Measurements from ENCODE around the gene LRP1B. TPM values are rescaled to one million over a fixed set of nuclear protein-coding genes. Genes with fewer than 3 reads are reported as not detected.

The LRP1B gene
- polyA plus RNA-seq, 5 donors: 0.54 to 1.8 (median 0.81) TPM

- DNase-seq: no peak
These were observed 1874.7 kb downstream of the LRP1B start for GRCh38 chr2:140256080-140256479.

- DNase-seq: no peak
These were observed 1881.0 kb downstream of the LRP1B start for GRCh38 chr2:140249821-140250220.

DNA sequence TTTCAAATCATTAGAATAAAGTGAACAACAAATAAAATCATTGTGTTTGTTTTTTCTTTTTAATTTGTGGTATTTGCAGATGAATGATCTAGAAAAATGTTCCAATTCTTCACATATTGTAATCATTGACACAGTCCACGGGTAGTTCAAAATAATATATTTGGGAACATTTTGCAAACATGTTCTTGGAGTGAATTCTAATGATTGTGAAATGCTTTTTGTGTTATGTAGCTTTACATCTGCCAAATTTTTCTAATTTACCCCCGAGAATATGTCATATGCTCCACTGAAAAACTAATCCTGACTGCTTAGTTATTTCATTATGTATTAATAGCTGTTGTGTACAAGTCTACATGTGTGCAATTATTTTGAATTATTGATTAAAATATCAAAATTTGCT is 1882.2 kb downstream of the LRP1B start:
- peak in 1 of 2 donors; percentile 11 for DNase-seq

DNA sequence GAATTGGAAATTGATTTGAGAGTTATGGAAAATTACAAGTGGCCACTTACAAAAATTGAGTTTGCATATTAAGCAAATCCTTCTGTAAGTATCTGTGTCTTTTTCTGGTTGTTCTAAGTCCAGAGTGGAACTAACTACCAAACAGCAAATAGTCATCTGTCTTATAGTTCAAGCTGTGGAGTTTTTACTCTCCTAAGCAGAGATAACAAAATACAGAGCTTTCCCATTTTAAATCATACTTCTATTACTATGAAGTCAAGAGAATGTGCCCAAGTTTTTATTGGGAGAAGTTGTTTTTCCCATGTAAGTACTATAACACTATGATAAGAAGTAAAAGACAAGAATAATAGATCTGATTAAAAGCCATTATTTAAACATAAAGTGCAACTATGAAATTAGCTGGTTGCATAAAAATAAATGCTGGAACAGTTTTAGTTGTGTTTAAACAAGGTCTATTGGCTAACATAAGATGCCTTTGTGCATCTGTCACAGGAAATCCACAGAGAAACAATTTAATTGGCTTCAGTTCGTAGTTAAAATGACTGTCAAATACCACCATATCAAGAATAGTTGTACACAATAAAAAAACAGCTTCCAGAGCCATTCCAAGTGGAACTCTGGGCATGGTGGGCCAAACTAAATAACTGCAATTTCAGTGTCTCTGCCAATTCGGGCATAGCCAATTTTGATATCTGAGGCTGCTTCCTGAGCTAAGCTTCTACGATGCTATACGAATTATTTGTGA is 1883.2 kb downstream of the LRP1B start:
- DNase-seq: peak in 1 of 2 donors; percentile 12

DNA sequence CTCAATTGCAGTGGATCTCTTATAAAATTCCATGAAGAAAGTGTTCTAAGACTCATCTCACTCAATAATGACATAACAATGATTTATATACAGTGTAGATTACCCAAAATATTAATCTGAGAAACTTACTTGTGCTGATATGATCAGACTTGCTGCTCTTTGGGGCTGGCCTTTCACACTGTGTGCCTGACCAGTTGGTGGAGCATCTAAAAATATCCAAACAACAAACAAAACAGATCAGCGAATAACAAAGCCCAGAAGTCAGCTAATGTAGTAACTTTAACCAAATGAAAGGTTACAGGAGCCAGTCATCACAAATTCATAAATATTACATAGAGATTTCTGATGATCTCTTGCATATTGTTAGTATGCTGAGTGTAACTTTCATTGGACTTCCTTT is 1883.9 kb downstream of the LRP1B start:
- no peak for DNase-seq

- DNase-seq: no peak
These were observed 1884.8 kb downstream of the LRP1B start for GRCh38 chr2:140246058-140246457.

DNA sequence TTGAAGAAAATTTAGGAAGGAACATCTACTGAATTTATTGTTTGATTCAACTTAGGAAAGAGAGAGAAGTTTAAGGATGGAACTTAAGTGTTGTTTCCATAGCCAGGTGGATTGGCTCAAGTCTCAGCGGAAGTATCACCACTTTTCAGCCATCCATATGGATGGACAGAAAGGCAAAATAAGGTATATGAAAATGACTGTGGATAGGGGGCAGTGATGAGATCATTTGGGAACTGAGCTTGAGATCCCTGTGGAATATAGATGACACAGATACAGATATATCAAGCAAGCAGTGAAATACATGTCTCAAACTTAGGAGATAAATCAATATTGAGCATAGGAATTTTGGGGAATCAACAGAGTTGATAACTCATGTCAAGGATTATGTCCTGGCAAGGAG is 1887.9 kb downstream of the LRP1B start:
- DNase-seq: no peak

DNA sequence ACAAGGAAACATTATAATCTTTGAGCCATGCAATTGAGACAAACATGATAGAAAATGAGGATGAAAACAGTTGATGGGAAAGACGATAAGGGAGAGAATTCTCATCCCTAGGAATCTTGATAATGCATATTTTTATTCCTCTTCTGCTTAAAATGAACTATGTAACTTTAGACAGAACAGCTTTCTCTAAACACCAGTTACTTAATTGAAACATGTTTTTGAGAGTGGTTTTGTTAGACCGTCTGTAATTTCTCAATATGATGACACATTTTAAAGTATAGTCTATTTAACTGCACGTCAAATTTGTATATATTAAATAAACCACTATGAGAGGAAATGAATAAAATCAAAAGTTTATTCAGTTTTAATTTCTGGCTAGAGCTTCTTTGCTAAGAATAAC is 1896.7 kb downstream of the LRP1B start:
- DNase-seq: peak; percentile 49

DNA sequence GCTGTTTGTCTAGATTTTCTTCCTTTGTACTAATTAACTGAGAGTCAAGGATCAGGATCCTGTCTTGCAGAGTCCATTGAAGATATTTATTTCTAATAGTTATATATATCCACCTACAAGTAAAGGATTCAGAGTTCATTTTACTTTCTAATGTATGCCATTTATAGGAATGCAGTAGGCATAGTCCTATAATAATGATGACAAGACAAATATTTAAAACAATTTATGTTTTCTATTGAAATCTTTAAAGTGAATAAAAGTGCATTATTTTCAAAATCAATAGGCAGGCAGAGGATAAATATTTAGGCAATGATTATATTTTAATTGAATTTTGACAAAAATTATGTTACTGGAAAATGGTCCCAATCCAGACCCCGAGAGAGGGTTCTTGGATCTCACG is 1919.9 kb downstream of the LRP1B start:
- no peak for DNase-seq

- no peak for DNase-seq
These were observed 1925.7 kb downstream of the LRP1B start for GRCh38 chr2:140205093-140205492.

GRCh38 chr2:140203347-140203746 is 1927.5 kb downstream of the LRP1B start:
- DNase-seq: no peak

DNA sequence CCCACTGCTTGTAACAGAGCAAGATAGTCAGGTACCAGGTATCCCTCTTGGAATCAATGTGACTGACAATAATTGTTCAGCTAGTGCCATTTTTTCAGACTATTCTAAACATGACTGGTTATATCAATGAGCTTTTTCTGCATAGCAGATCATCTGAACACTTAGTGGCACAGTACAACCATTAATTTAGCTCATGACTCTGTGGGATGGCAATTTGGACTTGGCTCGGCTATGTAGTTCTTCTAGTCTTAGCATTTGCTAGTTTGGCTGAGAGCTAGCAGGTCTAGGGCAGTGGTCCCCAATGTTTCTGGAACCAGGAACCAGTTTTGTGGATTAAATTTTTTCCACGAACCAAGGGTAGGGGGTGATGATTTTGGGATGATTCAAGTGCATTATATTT is 1929.2 kb downstream of the LRP1B start:
- no peak for DNase-seq

- DNase-seq: no peak
These were observed 1930.1 kb downstream of the LRP1B start for GRCh38 chr2:140200764-140201163.

- DNase-seq: no peak
These were observed 1930.5 kb downstream of the LRP1B start for GRCh38 chr2:140200307-140200706.

GRCh38 chr2:140199312-140199711 is 1931.5 kb downstream of the LRP1B start:
- no peak for DNase-seq

DNA sequence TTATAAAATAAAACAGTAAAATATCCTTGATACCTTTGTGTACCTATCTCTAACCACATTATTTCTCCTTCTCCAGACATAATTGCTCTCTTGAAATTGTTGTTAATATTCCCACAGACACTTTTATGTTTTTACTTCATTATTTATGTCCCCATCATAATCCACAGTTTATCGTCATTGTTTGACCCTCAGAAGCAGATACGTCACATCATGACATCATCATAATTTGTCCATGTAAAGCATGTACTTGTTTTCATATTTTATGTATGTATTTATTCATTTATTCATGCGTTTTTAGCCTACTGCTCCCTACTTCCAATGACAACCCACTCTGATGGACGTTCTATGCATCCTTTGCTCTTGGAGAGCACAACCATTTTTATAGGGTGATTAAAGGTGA is 1943.7 kb downstream of the LRP1B start:
- no peak for DNase-seq

DNA sequence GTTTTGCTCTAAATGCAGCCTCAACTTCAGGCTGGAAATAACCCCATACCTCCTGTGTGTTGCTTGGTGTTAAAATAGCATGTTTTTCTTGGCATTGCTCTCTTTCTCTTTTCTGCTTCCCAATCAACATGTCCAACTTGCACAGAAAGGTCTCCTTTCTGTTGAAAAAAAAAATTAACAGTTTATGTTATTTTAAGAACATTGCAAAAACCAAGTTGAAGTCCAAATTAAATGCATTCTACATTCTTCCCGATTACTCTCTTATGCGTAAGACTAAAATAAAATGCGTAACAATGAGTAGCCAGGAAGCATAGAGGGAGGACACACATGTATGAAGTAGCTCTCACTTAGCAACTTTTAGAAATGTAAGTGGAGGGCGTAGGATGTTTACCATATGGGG is 1944.5 kb downstream of the LRP1B start:
- DNase-seq: no peak

- DNase-seq: no peak
These were observed 1945.7 kb downstream of the LRP1B start for GRCh38 chr2:140185076-140185475.

DNA sequence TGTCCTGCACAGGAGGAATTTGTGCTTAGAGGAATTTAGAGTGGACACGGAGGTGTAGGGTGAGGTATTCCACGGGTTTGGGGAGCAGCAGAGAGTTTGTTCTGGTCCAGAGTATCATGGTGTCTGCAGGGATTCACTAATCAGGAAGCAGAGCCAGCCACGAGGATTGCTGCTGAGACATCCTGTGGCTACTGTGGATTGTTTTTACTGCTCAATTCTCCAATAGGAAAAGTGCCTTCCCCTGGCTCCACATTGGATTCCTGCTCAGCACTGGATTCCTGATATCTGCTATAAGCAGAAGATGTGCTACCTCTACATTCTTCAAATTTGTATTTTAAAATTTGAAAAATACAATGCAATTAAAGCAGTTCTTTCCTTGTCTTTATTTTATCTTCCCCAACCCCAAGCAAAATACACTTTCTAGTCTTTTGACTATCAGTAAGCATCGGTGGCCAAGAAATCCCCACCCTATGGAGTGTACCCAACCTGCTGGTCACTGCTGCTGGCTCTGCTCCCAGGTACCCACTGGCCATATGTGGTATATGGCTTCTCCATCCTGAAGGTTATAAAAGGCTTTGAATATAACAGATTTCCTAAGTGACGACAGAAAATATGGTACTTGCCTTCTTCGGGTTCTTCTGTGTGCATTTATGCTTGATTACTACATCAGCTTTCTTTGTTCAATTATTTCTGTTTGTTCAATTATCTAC is 1947.6 kb downstream of the LRP1B start:
- no peak for DNase-seq

Data from right lung (tissue), 5 donors.